Islet of Langerhans (tissue), 1 donor: ENCODE measurements around the gene ABHD17C.
"Not testable (repeated sequence)": the region's sequence is repeated elsewhere in the genome, so short reads cannot be mapped to it uniquely, and the experiment has no call there.

ENCODE experiments used
- FAIRE-seq: peaks from one replicate; lab custom pipeline; 2011; peaks lifted over from hg19 to GRCh38; lab: Jason Lieb, UNC

ABHD17C gene

DNA sequence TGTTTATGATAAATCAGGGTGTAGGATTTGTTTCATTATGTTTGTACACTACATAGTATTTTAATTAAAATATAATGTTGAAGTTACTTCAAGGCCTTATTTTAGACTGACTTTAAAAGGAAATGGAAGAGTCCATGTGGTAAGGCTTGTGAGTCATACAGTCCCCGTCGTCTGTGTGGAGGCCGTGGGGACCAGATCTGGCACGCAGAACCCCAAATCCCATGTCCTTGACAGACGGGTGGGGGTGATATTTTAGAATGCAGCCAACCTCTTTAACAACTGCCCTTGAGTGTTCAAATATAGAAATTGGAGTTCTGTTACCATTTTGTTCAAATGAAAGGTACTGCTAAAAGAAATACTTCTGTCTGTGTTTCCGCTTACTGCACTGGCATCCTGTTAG, 35.8 kb downstream of the ABHD17C start:
- FAIRE-seq = no peak

DNA sequence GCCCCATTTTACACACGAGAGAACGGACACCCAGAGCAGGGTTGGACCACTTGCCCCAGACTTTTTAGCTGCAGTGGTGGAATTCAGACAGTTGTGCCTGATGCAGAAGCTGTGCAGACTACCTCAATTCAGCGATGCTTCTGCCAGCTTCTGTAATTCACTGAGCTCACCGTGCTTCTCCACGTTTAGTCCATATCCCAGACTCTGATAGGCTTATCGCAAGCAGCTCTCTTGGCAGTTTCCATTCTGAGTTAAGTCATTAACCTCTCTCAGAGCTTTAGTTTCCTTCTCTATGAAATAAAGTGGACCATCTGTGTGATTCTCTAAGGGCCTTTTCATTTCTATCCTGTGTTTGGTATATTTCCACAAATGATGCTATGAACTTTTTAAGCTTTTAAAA, 37.1 kb downstream of the ABHD17C start:
- no peak for FAIRE-seq

DNA sequence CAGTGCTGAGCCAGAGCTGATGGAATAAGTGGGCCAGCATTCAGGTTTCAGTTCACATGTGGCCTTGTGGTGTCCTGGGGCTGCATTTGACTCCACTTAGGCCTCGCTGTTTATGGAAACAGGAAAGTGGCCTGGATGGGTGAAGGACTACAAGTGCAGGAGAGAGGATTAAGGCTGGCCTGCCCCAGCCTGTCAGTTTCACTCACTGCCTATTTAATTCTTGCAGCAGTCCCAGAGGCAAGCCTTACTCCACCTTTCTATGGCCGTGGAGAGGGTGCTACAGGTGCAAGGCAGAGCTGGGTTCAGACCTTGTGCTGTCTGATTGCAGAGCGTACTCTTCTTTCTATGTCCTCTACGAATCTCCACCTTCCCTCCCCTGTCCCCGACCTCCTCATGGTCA, 37.7 kb downstream of the ABHD17C start:
- FAIRE-seq = no peak

DNA sequence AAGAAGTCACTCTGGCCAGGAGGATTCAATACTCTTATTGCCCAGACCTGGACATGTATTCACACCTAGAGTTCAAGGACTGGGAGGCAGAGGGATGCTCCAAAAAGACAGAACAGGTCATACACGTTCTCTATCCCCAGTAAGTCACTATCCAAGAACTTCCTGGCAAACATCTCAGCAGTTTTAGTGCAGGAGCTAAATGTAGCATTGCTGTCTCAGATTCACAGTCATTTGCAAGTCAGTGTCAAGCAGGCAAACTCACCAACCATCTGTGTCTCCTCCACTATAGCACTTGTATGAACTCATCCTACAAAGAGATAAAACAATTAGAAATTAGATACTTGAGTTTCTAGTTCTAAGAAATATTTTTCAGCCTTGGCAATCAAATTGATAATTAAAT, 38.4 kb downstream of the ABHD17C start:
- no peak for FAIRE-seq

DNA sequence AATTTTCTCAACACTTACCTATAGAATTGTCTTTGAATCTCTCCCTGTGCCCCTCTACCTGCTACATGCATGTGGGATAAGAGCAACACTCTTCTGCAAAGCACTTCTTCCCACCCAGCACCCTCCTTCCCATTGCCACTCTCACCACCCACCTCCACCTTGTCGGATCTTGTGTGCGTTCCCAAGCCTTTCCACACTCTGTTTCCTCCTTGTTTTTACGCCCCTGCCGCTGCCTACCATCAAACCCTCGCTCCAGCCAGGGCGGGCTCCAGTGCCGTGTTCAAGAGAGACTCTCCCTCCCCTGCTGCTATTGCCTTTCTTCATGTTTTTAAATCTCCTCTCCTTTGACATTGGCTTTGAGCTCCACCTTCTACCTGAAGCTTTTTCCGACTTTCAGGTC, 40.2 kb downstream of the ABHD17C start:
- FAIRE-seq = no peak

DNA sequence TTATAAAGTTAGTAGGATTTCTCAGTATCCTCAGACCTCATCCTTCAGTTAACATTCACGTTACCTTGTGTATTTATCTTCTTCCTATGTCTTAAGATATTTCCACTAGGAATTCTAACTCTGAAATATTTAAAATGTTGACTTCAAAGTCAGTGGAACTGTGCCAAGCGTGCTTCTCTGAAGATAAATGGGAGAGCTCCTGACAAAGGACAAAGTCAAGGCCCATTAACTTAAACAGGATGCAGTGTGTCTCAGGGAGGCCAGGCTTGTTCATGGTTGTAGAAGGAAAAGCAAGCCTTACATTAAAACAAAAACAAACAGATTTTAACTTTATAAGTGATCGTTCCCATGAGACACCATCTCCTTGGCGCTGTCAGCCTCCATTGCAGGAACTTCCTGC, 41.5 kb downstream of the ABHD17C start:
- no peak for FAIRE-seq

DNA sequence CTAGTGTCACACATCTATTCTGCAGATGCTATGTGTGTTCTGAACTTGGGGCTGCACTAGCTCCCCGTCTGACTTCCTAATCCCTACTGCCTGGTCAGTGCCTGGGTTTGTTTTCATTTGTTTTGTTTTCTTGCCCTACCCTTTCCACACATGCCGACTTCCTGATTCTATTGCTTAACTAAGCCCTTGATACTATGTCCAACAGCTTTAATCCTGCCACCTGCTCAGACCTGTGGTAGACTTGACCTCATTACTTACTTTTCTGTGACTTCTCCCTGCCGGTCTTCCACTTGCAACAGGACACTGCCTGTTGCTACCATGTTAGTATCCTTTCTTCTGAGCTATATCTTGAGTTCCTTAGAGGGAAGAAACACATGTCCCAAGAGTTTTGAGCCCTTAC, 44.8 kb downstream of the ABHD17C start:
- no peak for FAIRE-seq

DNA sequence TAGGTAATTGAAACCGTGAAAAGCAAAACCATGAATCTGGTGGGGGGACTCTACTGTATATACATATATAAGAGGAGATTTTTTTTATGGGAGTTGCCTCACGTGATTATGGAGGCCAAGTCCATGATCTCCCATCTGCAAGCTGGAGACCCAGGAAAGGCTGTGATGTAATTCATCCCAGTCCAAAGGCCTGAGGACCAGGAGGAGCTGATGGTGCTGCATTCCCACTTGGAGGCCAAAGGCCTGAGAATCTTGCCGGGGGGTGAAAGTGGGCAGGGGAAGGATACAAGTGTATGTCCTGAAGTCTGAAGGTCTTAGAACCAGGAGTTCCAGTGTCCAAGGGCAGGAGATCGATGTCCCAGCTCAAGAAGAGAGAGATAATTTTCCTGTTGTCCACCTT, 47.0 kb downstream of the ABHD17C start:
- FAIRE-seq = no peak

DNA sequence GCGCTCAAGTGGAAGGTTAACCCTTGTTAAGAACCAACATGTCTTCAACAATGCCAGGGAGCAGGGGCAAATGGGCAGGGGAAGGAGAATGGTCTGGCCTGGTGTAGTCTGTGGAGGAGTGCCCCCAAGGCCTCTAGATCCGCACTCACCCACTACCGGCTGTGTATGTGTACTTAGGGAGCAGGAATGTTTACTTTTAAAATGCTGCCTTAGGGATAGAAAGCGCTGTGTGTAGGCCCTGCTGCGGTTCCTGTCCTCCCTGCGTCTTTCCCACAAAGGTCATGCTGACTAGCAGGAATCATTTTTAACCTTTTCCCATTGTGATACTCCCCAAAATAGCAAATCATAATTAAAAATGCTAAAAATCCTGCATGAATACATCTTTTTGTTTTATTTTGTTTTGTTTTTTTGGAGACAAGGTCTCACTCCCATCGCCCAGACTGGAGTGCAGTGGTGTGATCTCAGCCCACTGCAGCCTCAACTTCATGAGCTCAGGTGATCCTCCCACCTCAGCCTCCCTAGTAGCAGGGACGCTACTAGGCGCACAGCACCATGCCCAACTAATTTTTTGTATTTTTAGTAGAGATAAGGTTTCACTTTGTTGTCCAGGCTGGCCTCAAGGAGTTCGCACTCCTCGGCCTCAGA, 48.2 kb downstream of the ABHD17C start:
- FAIRE-seq = no peak

DNA sequence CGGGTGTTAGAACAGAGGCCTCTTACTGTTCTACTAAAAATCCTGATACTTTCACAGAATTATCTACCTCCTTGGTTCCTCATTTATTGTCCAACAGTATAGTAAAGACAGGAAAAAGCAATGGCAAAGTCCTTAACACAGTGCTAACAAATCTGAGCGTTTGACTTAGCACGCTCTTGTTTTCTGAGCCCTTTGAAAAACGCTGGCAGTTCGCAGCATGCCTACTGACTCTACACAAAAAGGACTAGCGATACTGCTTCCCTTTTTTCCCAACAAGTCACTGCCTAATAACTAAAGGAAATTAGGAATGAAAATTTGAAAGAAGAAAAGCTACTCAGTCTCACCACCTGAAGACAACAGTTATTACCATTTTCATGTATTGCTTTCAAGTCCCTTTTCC, 49.3 kb downstream of the ABHD17C start:
- FAIRE-seq = no peak

DNA sequence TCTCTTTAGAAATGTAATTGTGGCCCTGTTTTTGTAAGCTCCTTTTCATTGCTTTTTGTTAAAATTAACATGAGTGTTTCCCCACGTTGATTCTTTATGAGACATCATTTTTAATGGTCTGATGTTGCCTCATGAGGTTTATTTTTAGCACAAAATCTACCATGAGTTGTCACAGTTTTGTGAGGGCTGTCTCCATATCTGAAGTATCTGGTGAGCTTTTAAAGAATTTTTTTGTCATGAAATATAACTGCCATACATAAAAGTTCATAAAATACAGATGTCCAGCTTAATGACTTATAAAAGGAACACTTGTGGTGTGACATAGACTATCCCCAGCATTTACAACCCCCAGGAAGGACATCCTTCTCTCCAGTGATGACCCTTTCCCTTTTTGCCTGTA, 49.7 kb downstream of the ABHD17C start:
- no peak for FAIRE-seq

DNA sequence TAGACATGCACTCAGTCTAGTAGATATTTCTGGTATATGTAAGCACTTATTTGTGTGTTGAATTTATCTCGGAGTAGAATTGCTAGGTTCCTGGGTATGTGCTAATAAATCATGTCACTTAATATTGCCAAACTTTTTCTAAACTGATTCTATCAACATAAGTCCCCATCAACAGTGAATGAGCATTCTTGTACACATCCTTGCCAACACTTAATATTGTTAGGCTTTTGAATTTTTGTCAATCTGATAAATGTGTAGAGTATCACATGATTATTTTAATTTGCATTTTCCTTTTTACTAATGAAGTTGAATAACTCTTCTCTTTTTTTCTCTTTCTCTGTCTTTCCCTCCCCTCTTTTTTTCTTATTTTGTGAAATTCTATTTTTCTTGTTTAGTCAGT, 50.8 kb downstream of the ABHD17C start:
- FAIRE-seq = no peak

DNA sequence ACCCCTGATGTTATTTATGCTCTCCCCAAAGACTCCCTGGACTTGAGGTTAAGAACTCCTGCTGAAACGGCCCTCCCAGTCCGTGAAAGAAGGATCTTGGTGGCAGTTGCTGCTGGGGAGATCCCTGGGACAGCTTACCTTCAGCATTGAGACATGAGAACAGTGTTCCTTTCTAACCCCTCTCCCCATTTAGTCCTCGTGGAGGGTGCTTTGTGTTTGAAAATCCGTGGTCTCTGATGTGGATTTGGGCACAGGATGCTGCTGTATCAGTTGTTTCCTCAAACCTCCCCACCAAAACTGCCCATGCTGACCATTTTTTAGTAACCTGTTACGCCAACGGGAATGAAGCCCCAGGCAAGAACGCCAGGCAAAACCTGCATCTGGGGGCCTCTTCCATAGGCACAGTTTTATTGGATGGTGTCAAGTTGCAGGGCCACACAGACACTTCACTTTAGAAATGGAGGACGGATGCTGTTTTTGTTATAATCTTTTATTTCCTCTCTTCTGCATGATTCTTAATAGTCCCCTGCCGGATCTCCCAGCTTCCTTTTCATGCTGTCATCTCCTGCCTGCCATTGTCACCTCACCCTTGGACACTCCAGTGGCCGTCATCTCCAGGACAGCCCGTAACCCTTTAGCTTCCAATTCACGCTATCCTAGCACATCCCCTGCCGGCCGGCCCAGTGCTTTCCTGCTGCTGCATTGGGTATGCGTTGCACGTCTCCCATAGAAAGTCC, 52.4 kb downstream of the ABHD17C start:
- FAIRE-seq = no peak

DNA sequence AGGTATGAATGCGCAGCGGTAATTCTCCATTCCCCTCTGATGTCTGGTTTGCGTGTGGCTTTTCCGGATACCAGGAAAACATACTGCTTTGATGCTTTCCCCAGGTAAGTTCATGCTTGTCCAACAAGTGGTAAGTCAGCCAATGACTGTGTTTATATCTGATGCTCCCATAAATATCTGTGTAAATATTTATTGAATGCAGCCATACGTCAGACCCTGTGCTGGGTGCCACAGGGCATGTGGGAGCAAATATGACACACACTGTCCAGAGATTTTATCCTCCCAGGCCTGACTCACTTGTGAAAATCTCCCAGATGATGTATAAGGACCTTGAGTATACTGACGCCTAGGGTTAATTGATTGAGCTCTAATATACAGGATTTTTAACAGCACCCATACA, 54.5 kb downstream of the ABHD17C start:
- no peak for FAIRE-seq

DNA sequence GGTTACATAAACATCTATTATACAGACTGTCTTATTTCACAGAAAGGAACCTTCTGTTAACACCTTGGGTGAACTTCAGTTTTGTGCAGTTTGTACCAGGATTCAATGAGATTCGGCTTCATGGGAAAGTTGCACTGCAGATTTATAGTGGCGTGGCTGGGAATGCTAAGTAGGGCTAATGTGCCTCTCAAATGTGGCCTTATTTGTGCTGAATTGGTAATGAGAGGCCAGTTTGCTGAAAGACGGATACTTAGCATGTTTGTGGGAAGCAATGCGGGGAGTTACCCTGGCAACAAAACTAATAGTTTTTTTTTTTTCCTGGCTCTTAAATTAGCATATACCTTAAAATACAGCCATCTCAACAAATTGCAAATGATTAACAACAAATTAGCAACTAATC, 55.5 kb downstream of the ABHD17C start:
- FAIRE-seq = no peak

DNA sequence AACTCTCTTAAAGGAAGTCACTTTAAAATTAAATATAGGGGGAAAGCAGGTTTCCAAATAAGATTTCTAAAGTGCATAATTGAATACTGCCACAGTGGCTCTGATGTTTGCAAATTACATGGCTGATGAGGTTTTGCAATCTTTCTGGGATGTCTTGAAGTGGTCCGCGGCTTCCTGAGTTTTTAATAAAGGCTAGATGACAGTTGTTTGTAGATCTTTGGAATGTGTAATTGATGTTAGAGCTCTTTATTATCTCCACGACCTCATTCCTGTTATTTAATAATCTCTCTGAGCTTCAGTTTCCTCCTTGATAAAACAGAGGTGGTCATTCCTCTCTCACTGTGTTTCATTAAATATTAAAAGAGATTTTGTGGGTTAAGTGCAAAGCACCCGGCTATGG, 57.1 kb downstream of the ABHD17C start:
- no peak for FAIRE-seq

DNA sequence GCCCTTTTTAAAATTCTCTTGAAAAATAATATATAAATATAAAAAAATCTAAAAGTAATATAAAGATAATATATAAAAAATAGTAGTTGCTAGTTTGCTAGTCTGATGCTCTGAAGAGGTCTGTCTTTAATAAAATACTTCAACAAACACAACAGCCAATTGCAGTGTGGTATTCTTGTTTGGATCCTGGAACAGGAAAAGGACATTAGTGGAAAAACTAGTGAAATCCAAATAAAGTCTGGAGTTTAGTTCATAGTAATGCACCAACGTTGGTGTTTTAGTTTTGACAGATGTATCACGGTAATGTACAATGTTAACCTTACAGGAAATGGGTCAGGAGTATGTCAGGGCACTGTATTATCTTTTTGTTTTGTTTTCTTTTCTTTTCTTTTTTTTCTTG, 58.1 kb downstream of the ABHD17C start:
- FAIRE-seq = no peak

DNA sequence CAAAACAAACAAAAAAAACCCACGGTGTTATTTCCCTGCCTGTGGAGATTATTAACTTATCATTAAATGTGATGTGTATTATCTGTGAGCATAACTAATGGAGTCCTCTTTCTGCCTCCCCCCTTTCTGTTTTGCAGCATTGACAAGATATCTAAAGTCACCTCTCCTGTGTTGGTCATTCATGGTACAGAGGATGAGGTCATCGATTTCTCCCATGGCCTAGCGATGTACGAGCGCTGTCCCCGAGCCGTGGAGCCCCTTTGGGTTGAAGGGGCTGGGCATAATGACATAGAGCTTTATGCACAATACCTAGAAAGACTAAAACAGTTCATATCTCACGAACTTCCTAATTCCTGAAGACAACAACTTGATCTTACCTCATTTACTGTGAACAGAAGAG, 58.9 kb downstream of the ABHD17C start:
- no peak for FAIRE-seq

DNA sequence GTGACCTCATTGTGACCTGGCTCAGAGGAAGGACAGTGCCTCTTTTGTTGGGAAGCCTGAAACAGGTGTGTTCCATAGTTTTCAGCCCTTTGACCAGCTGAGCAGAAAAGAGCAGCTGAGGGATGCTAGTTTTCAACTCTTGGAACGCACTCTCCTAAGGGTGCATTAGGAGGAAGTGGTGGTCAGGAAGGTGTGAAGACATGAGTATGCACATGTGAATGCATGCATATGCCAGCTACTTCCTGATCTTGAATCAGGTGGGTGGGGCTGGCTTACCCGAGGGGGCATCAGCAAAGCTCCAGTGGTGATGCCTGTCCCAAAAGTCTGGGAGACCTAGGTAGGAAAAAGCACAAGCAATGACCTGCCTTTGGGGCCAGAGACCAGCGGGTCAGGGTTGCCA, 60.8 kb downstream of the ABHD17C start:
- FAIRE-seq = no peak

DNA sequence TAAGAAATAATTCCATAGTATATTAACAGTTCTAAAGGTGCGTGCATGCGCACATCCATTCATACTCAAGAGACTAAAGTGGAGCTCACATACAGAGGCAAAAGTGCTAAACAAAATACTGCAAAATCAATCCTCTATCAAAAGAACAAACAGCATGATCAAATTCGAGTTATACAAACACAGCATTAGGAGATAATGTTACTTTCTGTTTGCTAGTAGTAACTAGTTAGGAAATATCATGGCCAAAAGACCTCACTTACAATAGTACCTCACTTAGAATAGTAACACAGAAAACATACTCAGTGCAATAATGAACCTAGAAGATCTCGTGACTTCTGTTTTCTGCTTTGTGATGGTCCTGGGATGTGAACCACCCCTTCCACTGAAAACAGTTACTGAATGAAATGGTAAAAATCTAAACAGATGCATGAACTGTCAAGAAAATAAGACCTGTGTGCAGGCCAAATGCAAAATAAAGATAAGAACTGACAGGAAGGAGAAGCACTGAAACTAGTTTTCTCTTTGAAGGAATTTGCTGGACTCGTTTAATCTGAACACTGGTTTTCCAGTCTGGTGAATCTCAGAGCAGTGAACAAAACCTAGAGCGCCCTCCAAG, 63.1 kb downstream of the ABHD17C start:
- no peak for FAIRE-seq

DNA sequence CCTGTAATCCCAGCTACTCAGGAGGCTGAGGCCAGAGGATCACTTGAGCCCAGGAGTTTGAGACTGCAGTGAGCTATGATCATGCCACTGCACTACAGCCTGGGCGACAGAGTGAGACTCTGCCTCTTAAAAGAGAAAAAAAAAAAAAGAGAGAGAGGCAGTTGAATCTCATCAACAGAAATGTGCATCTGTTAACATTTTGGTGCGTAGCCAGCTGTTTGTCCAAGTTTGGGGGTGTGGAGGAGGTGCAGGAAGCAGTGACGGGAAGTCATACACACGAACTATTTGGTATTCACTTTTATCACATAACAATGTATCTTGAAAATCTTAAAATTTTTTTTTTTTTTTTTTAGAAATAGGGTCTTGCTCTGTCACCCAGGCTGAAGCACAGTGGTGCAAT, 65.8 kb downstream of the ABHD17C start:
- FAIRE-seq = no peak

DNA sequence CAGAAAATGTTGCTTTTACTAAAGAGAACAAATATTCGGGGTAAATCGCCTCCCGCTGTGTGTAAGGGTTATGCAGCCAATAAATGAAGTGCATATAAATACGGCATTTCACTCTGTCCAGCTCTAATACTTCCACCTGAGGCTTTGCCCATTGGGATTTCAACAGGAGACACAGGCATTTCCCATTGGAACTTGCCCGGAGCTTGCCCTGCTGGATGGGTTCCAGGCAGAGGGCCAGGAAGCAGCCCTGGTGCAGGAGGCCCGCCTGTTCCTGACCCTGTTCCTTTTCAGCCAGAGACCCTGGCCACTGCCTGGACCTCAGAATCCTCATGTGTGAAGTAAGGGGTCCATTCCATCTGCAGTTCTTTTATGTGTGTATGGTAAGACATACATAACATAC, 66.6 kb downstream of the ABHD17C start:
- FAIRE-seq = no peak

DNA sequence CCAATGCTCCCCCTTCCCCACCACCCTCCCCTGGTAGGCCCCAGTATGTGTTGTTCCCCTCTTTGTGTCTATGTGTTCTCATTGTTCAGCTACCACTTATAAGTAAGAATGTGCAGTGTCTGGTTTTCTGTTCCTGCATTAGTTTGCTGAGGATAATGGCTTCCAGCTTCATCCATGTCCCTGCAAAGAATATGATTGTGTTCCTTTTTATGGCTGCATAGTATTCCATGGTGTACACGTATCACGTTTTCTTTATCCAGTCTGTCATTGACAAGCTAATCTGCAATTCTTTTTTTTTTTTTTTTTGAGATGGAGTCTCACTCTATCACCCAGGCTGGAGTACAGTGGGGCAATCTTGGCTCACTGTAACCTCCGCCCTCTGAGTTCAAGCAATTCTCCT, 68.1 kb downstream of the ABHD17C start:
- not testable (repeated sequence) for FAIRE-seq

DNA sequence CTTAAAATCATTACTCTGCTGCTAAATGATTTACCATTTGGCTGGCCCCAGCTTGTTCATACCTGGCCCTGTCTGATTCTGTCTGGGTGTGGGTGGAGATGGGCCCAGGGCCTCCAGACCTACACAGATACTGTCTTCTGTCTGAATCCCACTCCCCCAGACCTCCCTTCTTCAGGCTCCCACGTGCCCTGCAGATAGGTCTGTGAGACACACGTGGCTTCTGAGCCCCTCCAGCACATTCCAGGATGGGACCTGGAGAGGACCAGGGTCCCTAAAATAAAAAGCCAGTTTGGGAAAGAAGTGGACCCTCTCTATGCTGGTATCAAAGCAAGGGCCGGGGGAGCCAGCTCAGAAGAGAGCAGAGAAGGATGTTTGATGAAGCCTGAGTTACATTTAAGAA, 69.4 kb downstream of the ABHD17C start:
- FAIRE-seq = no peak
